CD4-positive, alpha-beta T cell (primary cell): Measurements from ENCODE around the gene BABAM2. TPM values are rescaled to one million over a fixed set of nuclear protein-coding genes. Genes with fewer than 3 reads are reported as not detected.

Source experiments
- ATAC-seq: fragments of 200-7000 bp; cut with Tn5 transposase; one replicate; pipeline ENCODE4 v1.10.0; 2022; ENCODE audit warnings: mild to moderate bottlenecking; ENCODE audit not compliant: poor library complexity
- CTCF ChIA-PET: fragments of 350-600 bp; sonication (Branson Sonifier 250); formaldehyde crosslinking; loops from one replicate; lab custom pipeline; 2021; ENCODE audit warnings: antibody characterized with exemption, inconsistent platforms; lab: Charles Lee
- POLR2A ChIA-PET: fragments of 350-600 bp; sonication (Branson Sonifier 250); formaldehyde crosslinking; loops from one replicate; lab custom pipeline; 2021; ENCODE audit warnings: antibody characterized with exemption, inconsistent platforms; lab: Charles Lee
- DNase-seq, 14 experiments: peaks; one replicate each; pipeline ENCODE4 v3.0.0-alpha.2; 2013 to 2020; ENCODE audit warnings: mixed read lengths in 2 of 14
- H3K27ac ChIP-seq, 2 donors: one replicate each; pipeline versions ENCODE4 v1.5.1 to v1.7.0; 2013; ENCODE audit warnings: low read length in 2 of 2, low read depth in 1 of 2, mild to moderate bottlenecking in 1 of 2
- H3K27me3 ChIP-seq, 2 experiments: 1 replicate in 1 of 2; 2 replicates in 1 of 2; pipeline versions ENCODE4 v1.6.1 to v1.7.0; 2013; ENCODE audit warnings: low read length in 2 of 2, control low read depth in 1 of 2, mild to moderate bottlenecking in 1 of 2, moderate library complexity in 1 of 2; ENCODE audit not compliant: insufficient read depth in 2 of 2, control insufficient read depth in 1 of 2
- H3K36me3 ChIP-seq: one replicate; pipeline ENCODE4 v1.6.1; 2013; ENCODE audit warnings: low read length, control low read depth; ENCODE audit not compliant: insufficient read depth
- H3K4me1 ChIP-seq: one replicate; pipeline ENCODE4 v1.6.1; 2013; ENCODE audit warnings: low read length, control low read depth; ENCODE audit not compliant: insufficient read depth
- H3K4me3 ChIP-seq: one replicate; pipeline ENCODE4 v1.5.1; 2013; ENCODE audit warnings: mild to moderate bottlenecking, low read length, moderate library complexity
- H3K9me3 ChIP-seq, 2 experiments: 1 replicate in 1 of 2; 2 replicates in 1 of 2; pipeline versions ENCODE4 v1.6.1 to v1.7.0; 2013; ENCODE audit warnings: low read length in 2 of 2, mild to moderate bottlenecking in 2 of 2, control low read depth in 1 of 2, moderate library complexity in 1 of 2; ENCODE audit not compliant: control insufficient read depth in 1 of 2, insufficient read depth in 1 of 2
- H3K27ac Mint-ChIP-seq: one replicate; pipeline ENCODE4 v1.8.0; 2020; ENCODE audit warnings: mixed read lengths
- H3K27me3 Mint-ChIP-seq: one replicate; pipeline ENCODE4 v1.8.0; 2021; ENCODE audit warnings: mixed read lengths
- H3K36me3 Mint-ChIP-seq: one replicate; pipeline ENCODE4 v1.8.0; 2021; ENCODE audit warnings: low read depth, mixed read lengths
- H3K4me1 Mint-ChIP-seq: one replicate; pipeline ENCODE4 v1.8.0; 2021; ENCODE audit warnings: low read depth, mixed read lengths
- H3K4me3 Mint-ChIP-seq: one replicate; pipeline ENCODE4 v1.8.0; 2020; ENCODE audit warnings: mild to moderate bottlenecking, mixed read lengths
- H3K9me3 Mint-ChIP-seq: one replicate; pipeline ENCODE4 v1.8.0; 2020; ENCODE audit warnings: mixed read lengths
- CTCF ChIP-seq: fragments of 200-600 bp; IDR thresholded peaks from one replicate; pipeline ENCODE4 v1.8.0; 2022; ENCODE audit warnings: antibody characterized with exemption, mild to moderate bottlenecking
- intact Hi-C, 2 experiments: fragments of 100-400 bp; cut with DNase I in 1 of 2; cut with micrococcal nuclease in 1 of 2; formaldehyde crosslinking; loops; one replicate each; pipeline versions ENCODE4 v1.15.1 to v1.9.0; 2023 to 2025; cut with DNase I, micrococcal nuclease
- total RNA-seq, 174 experiments: library from RNA in 2 of 174; stranded (reverse) in 2 of 174; gene quantifications; one replicate each; pipeline ENCODE4 v1.2.3 and lab custom pipeline; 2021 to 2026

The BABAM2 gene
- total RNA-seq, 2 experiments from 2014 or later, result 29.2 to 32.8 TPM

- intact Hi-C loops, result no loop called here
- H3K4me1 ChIP-seq, result peaks cover 19% of the 10 kb centered on the region
- H3K9me3 ChIP-seq, result no peaks in the 10 kb centered on the region
- H3K27me3 Mint-ChIP-seq, result no peaks in the 10 kb centered on the region
- ChIA-PET CTCF (interaction anchor here (0.8 to 1.0 kb wide), 2 partner anchors 47 to 48 kb away, joined by 3 read pairs; no protein-coding TSS in a partner anchor), POLR2A (no interaction called here)
- H3K9me3 Mint-ChIP-seq, result no peaks in the 10 kb centered on the region
- peaks cover 8% of the 10 kb centered on the region for H3K36me3 Mint-ChIP-seq
- TF ChIP-seq CTCF, result no peak
- peaks cover 2% of the 10 kb centered on the region for H3K36me3 ChIP-seq
- H3K27ac ChIP-seq, result no peak overlapping the region
- ATAC-seq (no peak), DNase-seq (no peak)
- H3K27ac Mint-ChIP-seq, result no peak overlapping the region
- H3K4me1 Mint-ChIP-seq, result peaks cover 12% of the 10 kb centered on the region
- no peak overlapping the region for H3K4me3 Mint-ChIP-seq
- no peak overlapping the region for H3K4me3 ChIP-seq
- H3K27me3 ChIP-seq, result no peaks in the 10 kb centered on the region
Observed at GRCh38 chr2:28343184-28343942, 452.8 kb downstream of the BABAM2 start.

GRCh38 chr2:28343971-28344715 is 453.6 kb downstream of the BABAM2 start:
- intact Hi-C loops, result no loop called here
- H3K27ac Mint-ChIP-seq, result no peak overlapping the region
- peaks cover 16% of the 10 kb centered on the region for H3K4me1 Mint-ChIP-seq
- H3K36me3 ChIP-seq, result no peaks in the 10 kb centered on the region
- no peak overlapping the region for H3K4me3 ChIP-seq
- ChIA-PET CTCF (no interaction called here), POLR2A (no interaction called here)
- no peaks in the 10 kb centered on the region for H3K9me3 Mint-ChIP-seq
- DNase-seq (no peak), ATAC-seq (no peak)
- no peaks in the 10 kb centered on the region for H3K27me3 ChIP-seq
- TF ChIP-seq CTCF, result no peak
- H3K36me3 Mint-ChIP-seq, result peaks cover 3% of the 10 kb centered on the region
- no peak overlapping the region for H3K27ac ChIP-seq
- peaks cover 26% of the 10 kb centered on the region for H3K4me1 ChIP-seq
- no peaks in the 10 kb centered on the region for H3K27me3 Mint-ChIP-seq
- no peaks in the 10 kb centered on the region for H3K9me3 ChIP-seq
- no peak overlapping the region for H3K4me3 Mint-ChIP-seq

GRCh38 chr2:28344756-28345373 is 454.3 kb downstream of the BABAM2 start:
- DNase-seq, result no peak
- no peak for TF ChIP-seq CTCF
- intact Hi-C loops, result loop anchor here in 1 of 2 experiments (5.0 kb wide), 1 partner anchor 92 kb away; no protein-coding TSS in a partner anchor
- Mint-ChIP-seq H3K27ac (no peak overlapping the region), H3K36me3 (no peaks in the 10 kb centered on the region), H3K4me1 (peaks cover 19% of the 10 kb centered on the region), H3K27me3 (no peaks in the 10 kb centered on the region), H3K4me3 (no peak overlapping the region), H3K9me3 (no peaks in the 10 kb centered on the region)
- H3K4me3 ChIP-seq, result no peak overlapping the region
- no peaks in the 10 kb centered on the region for H3K9me3 ChIP-seq
- ChIA-PET CTCF (no interaction called here), POLR2A (no interaction called here)
- peaks cover 34% of the 10 kb centered on the region for H3K4me1 ChIP-seq
- no peak for ATAC-seq
- H3K27ac ChIP-seq, result no peak overlapping the region
- H3K27me3 ChIP-seq, result no peaks in the 10 kb centered on the region
- H3K36me3 ChIP-seq, result no peaks in the 10 kb centered on the region
